ENCODE data around the gene GAMT.

The GAMT gene

GRCh38 chr19:1355568-1356507, 45.5 kb downstream of the GAMT start:
- Histone ChIP-seq H3K4ac (ENCODE audit: low read depth, low read length) (peak overlapping the region; percentile 89), H4K12ac (ENCODE audit: low read depth, low read length) (no peak overlapping the region), H2AK5ac (ENCODE audit: low read length) (no peak overlapping the region), H3K27ac (ENCODE audit: low read depth, low read length) (no peak overlapping the region), H3K23ac (ENCODE audit: low read length) (no peak overlapping the region), H4K91ac (ENCODE audit: low read depth, low read length) (peak overlapping the region; percentile 93), H3K18ac (ENCODE audit: low read length) (peak overlapping the region; percentile 88), H2BK5ac (ENCODE audit: low read depth, low read length, poor library complexity) (no peak overlapping the region), H3K36me3 (ENCODE audit: control insufficient read depth in 1 of 2, insufficient read depth in 2 of 2, low read length in 2 of 2) (peaks cover 26 to 28% of the 10 kb centered on the region in 2 experiments), H3K9me3 (ENCODE audit: insufficient read depth, low read depth, low read length) (peaks cover 6% of the 10 kb centered on the region), H4K8ac (ENCODE audit: low read depth, low read length) (peak overlapping the region; percentile 68), H2BK120ac (ENCODE audit: insufficient read depth, low read length, poor library complexity) (no peak overlapping the region), H3K27me3 (ENCODE audit: insufficient read depth, low read length) (no peaks in the 10 kb centered on the region), H3K79me2 (ENCODE audit: control insufficient read depth, insufficient read depth, low read length, poor library complexity) (peaks cover 13% of the 10 kb centered on the region), H3K4me2 (ENCODE audit: low read length) (peak overlapping the region; percentile 86), H2AFZ (ENCODE audit: insufficient read depth, low read length, poor library complexity) (no peak overlapping the region), H2BK12ac (ENCODE audit: low read length) (no peak overlapping the region), H3K4me1 (ENCODE audit: control insufficient read depth in 1 of 2, insufficient read depth in 2 of 2, low read length in 2 of 2) (peaks cover 2 to 7% of the 10 kb centered on the region in 2 experiments), H3K79me1 (ENCODE audit: low read length) (peaks cover 9% of the 10 kb centered on the region), H3K4me3 (ENCODE audit: low read depth, low read length) (peak overlapping the region; percentile 79), H3K9ac (ENCODE audit: low read length) (peak overlapping the region; percentile 54), H3K14ac (ENCODE audit: low read length) (peak overlapping the region; percentile 93)
- no CpG with 5 or more reads among the region's 32 CpGs for WGBS (ENCODE audit: extremely low coverage, insufficient coverage, insufficient read length)
- DNase-seq, result no peak

- H3K4ac ChIP-seq (ENCODE audit: low read depth, low read length), result peak overlapping the region; percentile 89
- no peak overlapping the region for H2BK12ac ChIP-seq (ENCODE audit: low read length)
- H2AK5ac ChIP-seq (ENCODE audit: low read length), result peak overlapping the region; percentile 80
- peak overlapping the region; percentile 79 for H3K4me3 ChIP-seq (ENCODE audit: low read depth, low read length)
- H3K14ac ChIP-seq (ENCODE audit: low read length), result peak overlapping the region; percentile 93
- H3K79me1 ChIP-seq (ENCODE audit: low read length), result peaks cover 9% of the 10 kb centered on the region
- H4K12ac ChIP-seq (ENCODE audit: low read depth, low read length), result peak overlapping the region; percentile 63
- DNase-seq, result no peak
- no peaks in the 10 kb centered on the region for H3K27me3 ChIP-seq (ENCODE audit: insufficient read depth, low read length)
- H3K9me3 ChIP-seq (ENCODE audit: insufficient read depth, low read depth, low read length), result peaks cover 6% of the 10 kb centered on the region
- peak overlapping the region; percentile 45 for H2BK5ac ChIP-seq (ENCODE audit: low read depth, low read length, poor library complexity)
- H3K18ac ChIP-seq (ENCODE audit: low read length), result peak overlapping the region; percentile 88
- H4K8ac ChIP-seq (ENCODE audit: low read depth, low read length), result peak overlapping the region; percentile 68
- no peak overlapping the region for H3K23ac ChIP-seq (ENCODE audit: low read length)
- H3K9ac ChIP-seq (ENCODE audit: low read length), result peak overlapping the region; percentile 47
- H3K4me1 ChIP-seq (ENCODE audit: control insufficient read depth in 1 of 2, insufficient read depth in 2 of 2, low read length in 2 of 2), result peaks cover 0 to 7% of the 10 kb centered on the region in 2 experiments
- peak overlapping the region; percentile 50 for H2AFZ ChIP-seq (ENCODE audit: insufficient read depth, low read length, poor library complexity)
- H3K36me3 ChIP-seq (ENCODE audit: control insufficient read depth in 1 of 2, insufficient read depth in 2 of 2, low read length in 2 of 2), result peaks cover 18 to 20% of the 10 kb centered on the region in 2 experiments
- H3K27ac ChIP-seq (ENCODE audit: low read depth, low read length), result peak overlapping the region; percentile 27
- peak overlapping the region; percentile 93 for H4K91ac ChIP-seq (ENCODE audit: low read depth, low read length)
- no CpG with 5 or more reads among the region's 61 CpGs for WGBS (ENCODE audit: extremely low coverage, insufficient coverage, insufficient read length)
- peak overlapping the region; percentile 86 for H3K4me2 ChIP-seq (ENCODE audit: low read length)
- peak overlapping the region; percentile 73 for H2BK120ac ChIP-seq (ENCODE audit: insufficient read depth, low read length, poor library complexity)
- H3K79me2 ChIP-seq (ENCODE audit: control insufficient read depth, insufficient read depth, low read length, poor library complexity), result peaks cover 13% of the 10 kb centered on the region
Measured at GRCh38 chr19:1354970-1355567, 46.3 kb downstream of the GAMT start.

GRCh38 chr19:1353144-1353543, 48.2 kb downstream of the GAMT start:
- no CpG with 5 or more reads among the region's 9 CpGs for WGBS (ENCODE audit: extremely low coverage, insufficient coverage, insufficient read length)

GRCh38 chr19:1351381-1351851, 49.9 kb downstream of the GAMT start:
- no peak overlapping the region for H4K91ac ChIP-seq (ENCODE audit: low read depth, low read length)
- H2AK5ac ChIP-seq (ENCODE audit: low read length), result no peak overlapping the region
- H3K36me3 ChIP-seq (ENCODE audit: control insufficient read depth in 1 of 2, insufficient read depth in 2 of 2, low read length in 2 of 2), result no peaks in the 10 kb centered on the region
- H2BK120ac ChIP-seq (ENCODE audit: insufficient read depth, low read length, poor library complexity), result no peak overlapping the region
- no peak for DNase-seq
- no peak overlapping the region for H3K18ac ChIP-seq (ENCODE audit: low read length)
- no peak overlapping the region for H2BK5ac ChIP-seq (ENCODE audit: low read depth, low read length, poor library complexity)
- H3K9ac ChIP-seq (ENCODE audit: low read length), result no peak overlapping the region
- no peak overlapping the region for H3K14ac ChIP-seq (ENCODE audit: low read length)
- no peak overlapping the region for H3K27ac ChIP-seq (ENCODE audit: low read depth, low read length)
- peaks cover 11% of the 10 kb centered on the region for H3K79me2 ChIP-seq (ENCODE audit: control insufficient read depth, insufficient read depth, low read length, poor library complexity)
- H3K79me1 ChIP-seq (ENCODE audit: low read length), result peaks cover 9% of the 10 kb centered on the region
- H3K27me3 ChIP-seq (ENCODE audit: insufficient read depth, low read length), result no peaks in the 10 kb centered on the region
- H3K23ac ChIP-seq (ENCODE audit: low read length), result no peak overlapping the region
- H2BK12ac ChIP-seq (ENCODE audit: low read length), result no peak overlapping the region
- peaks cover 3% of the 10 kb centered on the region for H3K9me3 ChIP-seq (ENCODE audit: insufficient read depth, low read depth, low read length)
- H3K4ac ChIP-seq (ENCODE audit: low read depth, low read length), result no peak overlapping the region
- H3K4me1 ChIP-seq (ENCODE audit: control insufficient read depth in 1 of 2, insufficient read depth in 2 of 2, low read length in 2 of 2), result peaks cover 0 to 7% of the 10 kb centered on the region in 2 experiments
- H4K12ac ChIP-seq (ENCODE audit: low read depth, low read length), result no peak overlapping the region
- H2AFZ ChIP-seq (ENCODE audit: insufficient read depth, low read length, poor library complexity), result no peak overlapping the region
- no peak overlapping the region for H3K4me3 ChIP-seq (ENCODE audit: low read depth, low read length)
- WGBS (ENCODE audit: extremely low coverage, insufficient coverage, insufficient read length), result no CpG with 5 or more reads among the region's 21 CpGs
- H3K4me2 ChIP-seq (ENCODE audit: low read length), result no peak overlapping the region
- H4K8ac ChIP-seq (ENCODE audit: low read depth, low read length), result no peak overlapping the region

More at GRCh38 chr19:1353144-1353543, 48.2 kb downstream of the GAMT start:
- no peak overlapping the region for H4K12ac ChIP-seq (ENCODE audit: low read depth, low read length)
- no peaks in the 10 kb centered on the region for H3K27me3 ChIP-seq (ENCODE audit: insufficient read depth, low read length)
- no peak overlapping the region for H3K4me2 ChIP-seq (ENCODE audit: low read length)
- H3K79me2 ChIP-seq (ENCODE audit: control insufficient read depth, insufficient read depth, low read length, poor library complexity), result peaks cover 11% of the 10 kb centered on the region
- H3K27ac ChIP-seq (ENCODE audit: low read depth, low read length), result no peak overlapping the region
- DNase-seq, result no peak
- no peak overlapping the region for H3K18ac ChIP-seq (ENCODE audit: low read length)
- H2AK5ac ChIP-seq (ENCODE audit: low read length), result no peak overlapping the region
- H3K4me1 ChIP-seq (ENCODE audit: control insufficient read depth in 1 of 2, insufficient read depth in 2 of 2, low read length in 2 of 2), result peaks cover 0 to 7% of the 10 kb centered on the region in 2 experiments
- peaks cover 9% of the 10 kb centered on the region for H3K79me1 ChIP-seq (ENCODE audit: low read length)
- H3K9ac ChIP-seq (ENCODE audit: low read length), result no peak overlapping the region
- no peak overlapping the region for H2BK120ac ChIP-seq (ENCODE audit: insufficient read depth, low read length, poor library complexity)
- no peak overlapping the region for H4K91ac ChIP-seq (ENCODE audit: low read depth, low read length)
- no peak overlapping the region for H3K4ac ChIP-seq (ENCODE audit: low read depth, low read length)
- H2BK12ac ChIP-seq (ENCODE audit: low read length), result no peak overlapping the region
- no peak overlapping the region for H2AFZ ChIP-seq (ENCODE audit: insufficient read depth, low read length, poor library complexity)
- H3K4me3 ChIP-seq (ENCODE audit: low read depth, low read length), result no peak overlapping the region
- no peak overlapping the region for H3K14ac ChIP-seq (ENCODE audit: low read length)
- H3K23ac ChIP-seq (ENCODE audit: low read length), result no peak overlapping the region
- no peak overlapping the region for H2BK5ac ChIP-seq (ENCODE audit: low read depth, low read length, poor library complexity)
- H3K36me3 ChIP-seq (ENCODE audit: control insufficient read depth in 1 of 2, insufficient read depth in 2 of 2, low read length in 2 of 2), result peaks cover 5 to 6% of the 10 kb centered on the region in 2 experiments
- H3K9me3 ChIP-seq (ENCODE audit: insufficient read depth, low read depth, low read length), result peaks cover 3% of the 10 kb centered on the region
- no peak overlapping the region for H4K8ac ChIP-seq (ENCODE audit: low read depth, low read length)

Measured in trophoblast cell (in vitro differentiated cells and primary cell).